HT1080 (cell line): Measurements from ENCODE around the gene UBE2D2. TPM values are rescaled to one million over a fixed set of nuclear protein-coding genes. Genes with fewer than 3 reads are reported as not detected.

Source experiments
- DNase-seq: peaks from one replicate; pipeline ENCODE4 v3.0.0-alpha.2; 2015; ENCODE audit warnings: low read depth
- small RNA-seq: library from RNA; depleted of rRNA; stranded (forward); fragments of <200 nt; gene quantifications from one replicate; pipeline ENCODE3, GENCODE V24; 2014
- total RNA-seq: library from RNA; depleted of rRNA; stranded (reverse); fragments of >200 nt; shearing (Covaris generic); gene quantifications from 2 replicates; pipeline ENCODE4 v1.2.3, GENCODE V29; 2014; rRNA removed

UBE2D2 gene
- total RNA-seq, 1 experiment from 2014 or later = 84.4 TPM

GRCh38 chr5:139675213-139675612, 114.1 kb downstream of the UBE2D2 start:
- DNase-seq = no peak

- no peak for DNase-seq
Measured at GRCh38 chr5:139675825-139676224, 114.7 kb downstream of the UBE2D2 start.

- no peak for DNase-seq
Measured at GRCh38 chr5:139676406-139676805, 115.3 kb downstream of the UBE2D2 start.

GRCh38 chr5:139676951-139677735, 116.0 kb downstream of the UBE2D2 start:
- no peak for DNase-seq

Small RNA genes within 50 kb of the gene (small RNA-seq; reads per million reads assigned to genes)
- gene RF00019 = not detected

Other genes starting within 250 kb of the UBE2D2 start
- 56.4 and 86.9 TPM in 2 replicates for gene PAIP2, start 219.5 kb upstream of the UBE2D2 start, total RNA-seq
- gene SLC23A1, start 178.0 kb upstream of the UBE2D2 start, total RNA-seq = not detected in 2 replicates
- not detected in 2 replicates for gene MZB1, start 171.4 kb upstream of the UBE2D2 start, total RNA-seq
- 0.17 and 0.53 TPM in 2 replicates for gene PROB1, start 166.2 kb upstream of the UBE2D2 start, total RNA-seq
- gene SPATA24, start 157.2 kb upstream of the UBE2D2 start, total RNA-seq = 5.9 and 6.7 TPM in 2 replicates
- 5.1 and 11.9 TPM in 2 replicates for gene DNAJC18, start 121.8 kb upstream of the UBE2D2 start, total RNA-seq
- 53.3 and 67.7 TPM in 2 replicates for gene ECSCR, start 98.6 kb upstream of the UBE2D2 start, total RNA-seq
- gene SMIM33, start 90.3 kb upstream of the UBE2D2 start, total RNA-seq = not detected in 2 replicates
- gene STING1, start 78.6 kb upstream of the UBE2D2 start, total RNA-seq = 38.7 and 55.8 TPM in 2 replicates
- gene CXXC5, start 87.0 kb downstream of the UBE2D2 start, total RNA-seq = 49.4 and 54.9 TPM in 2 replicates
- 0.03 and 0.10 TPM in 2 replicates for gene PSD2, start 234.5 kb downstream of the UBE2D2 start, total RNA-seq